ENCODE data around the gene B3GNT7.
"Not testable (repeated sequence)": the region's sequence is repeated elsewhere in the genome, so short reads cannot be mapped to it uniquely, and the experiment has no call there.

DNA sequence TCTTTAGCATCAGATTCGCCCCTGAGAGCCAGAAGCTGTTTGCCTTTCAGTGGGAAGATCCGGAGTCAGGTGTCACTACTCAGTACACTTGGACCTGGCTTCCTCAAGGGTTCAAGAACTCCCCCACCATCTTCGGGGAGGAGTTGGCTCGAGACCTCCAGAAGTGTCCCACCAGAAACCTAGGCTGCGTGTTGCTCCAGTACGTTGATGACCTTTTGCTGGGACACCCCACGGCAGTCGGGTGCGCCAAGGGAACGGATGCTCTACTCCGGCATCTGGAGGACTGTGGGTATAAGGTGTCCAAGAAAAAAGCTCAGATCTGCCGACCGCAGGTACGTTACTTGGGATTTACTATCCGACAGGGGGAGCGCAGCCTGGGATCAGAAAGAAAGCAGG is 8.7 kb downstream of the B3GNT7 start:
- TF ChIP-seq POLR2AphosphoS5 (IDR thresholded peaks at IDR 0.05; ENCODE audit: low read depth, low read length); TAF1 (IDR thresholded peaks at IDR 0.05; ENCODE audit: borderline replicate concordance, low read depth, low read length): not testable (repeated sequence)
